HCT116 (cell line): Measurements from ENCODE around the gene ZCCHC10. TPM values are rescaled to one million over a fixed set of nuclear protein-coding genes. Genes with fewer than 3 reads are reported as not detected.

ENCODE experiments used
- ATAC-seq: fragments of 200-7000 bp; cut with Tn5 transposase; 2 replicates; pipeline ENCODE4 v1.9.1; 2020; ENCODE audit warnings: mild to moderate bottlenecking, moderate library complexity
- BruUV-seq: library from RNA; stranded (reverse); fragments of 400-500 nt; replicated peaks from 2 replicates; lab custom pipeline; 2021; lab: Mats Ljungman, UMichigan
- CTCF ChIA-PET: fragments of 300-600 bp; sonication (Branson Sonifier 250); formaldehyde crosslinking; loops from one replicate; lab custom pipeline; 2021; ENCODE audit warnings: antibody characterized with exemption; lab: Charles Lee
- POLR2A ChIA-PET: fragments of 300-600, 350-600 bp; sonication (Branson Sonifier 250); formaldehyde crosslinking; loops from one replicate; lab custom pipeline; 2021; ENCODE audit warnings: antibody characterized with exemption; lab: Charles Lee
- RAD21 ChIA-PET, 2 experiments: fragments of 300-600 bp; sonication (Branson Sonifier 250); formaldehyde crosslinking; loops; one replicate each; lab custom pipeline; 2023; ENCODE audit warnings: low total read pairs in 2 of 2; ENCODE audit not compliant: uncharacterized antibody in 2 of 2, unreplicated experiment in 2 of 2, low non-redundant PET in 1 of 2; lab: Charles Lee
- DNase-seq: peaks from one replicate; pipeline ENCODE4 v3.0.0-alpha.2; 2010; ENCODE audit warnings: low read depth, low spot score
- H2AFZ ChIP-seq: fragments of 200-600 bp; shearing (Covaris generic), sonication (generic); 2 replicates; pipeline ENCODE4 v1.6.1; 2017; ENCODE audit warnings: low read depth, mixed run types, mixed read lengths, antibody characterized with exemption, low read length; ENCODE audit not compliant: poor library complexity, severe bottlenecking
- H3K27ac ChIP-seq: 2 replicates; pipeline ENCODE4 v1.5.1; 2012; ENCODE audit warnings: low read depth, low read length
- H3K27me3 ChIP-seq: fragments of 200-600 bp; sonication (generic); 2 replicates; pipeline ENCODE4 v1.6.1; 2016; ENCODE audit warnings: mixed run types, low read length, mixed read lengths; ENCODE audit not compliant: insufficient read depth
- H3K36me3 ChIP-seq, 2 experiments: fragments of 200-500 bp in 1 of 2; fragments of 200-600 bp in 1 of 2; sonication (Bioruptor generic) in 1 of 2; sonication (generic) in 1 of 2; 2 replicates each; pipeline versions ENCODE4 v1.5.1 to v1.6.1; 2014 to 2016; ENCODE audit warnings: low read length in 2 of 2, inconsistent platforms in 1 of 2, mixed read lengths in 1 of 2, mixed run types in 1 of 2; ENCODE audit not compliant: insufficient read depth in 2 of 2, control insufficient read depth in 1 of 2
- H3K4me1 ChIP-seq, 2 experiments: fragments of 200-600 bp in 1 of 2; sonication (generic) in 1 of 2; 2 replicates each; pipeline versions ENCODE4 v1.5.1 to v1.6.1; 2012 to 2017; ENCODE audit warnings: low read length in 2 of 2, inconsistent platforms in 1 of 2, mild to moderate bottlenecking in 1 of 2, mixed read lengths in 1 of 2, mixed run types in 1 of 2, moderate library complexity in 1 of 2; ENCODE audit not compliant: insufficient read depth in 2 of 2, control insufficient read depth in 1 of 2
- H3K4me2 ChIP-seq: fragments of 200-600 bp; sonication (generic); 2 replicates; pipeline ENCODE4 v1.6.1; 2017; ENCODE audit warnings: mixed run types, low read length, mixed read lengths
- H3K4me3 ChIP-seq, 2 experiments: fragments of 200-600 bp in 1 of 2; sonication (generic) in 1 of 2; replicated peaks in 1 of 2; 2 replicates each; pipeline ENCODE4 v1.5.1; 2011 to 2016; ENCODE audit warnings: low read length in 2 of 2, control low read depth in 1 of 2, low read depth in 1 of 2, mild to moderate bottlenecking in 1 of 2, mixed read lengths in 1 of 2, mixed run types in 1 of 2
- H3K79me2 ChIP-seq: fragments of 200-600 bp; sonication (generic); 2 replicates; pipeline ENCODE4 v1.6.1; 2017; ENCODE audit warnings: mild to moderate bottlenecking, mixed run types, low read length, moderate library complexity, mixed read lengths; ENCODE audit not compliant: insufficient read depth
- H3K9ac ChIP-seq: fragments of 200-600 bp; sonication (generic); 2 replicates; pipeline ENCODE4 v1.6.1; 2016; ENCODE audit warnings: low read length, mixed read lengths
- H3K9me2 ChIP-seq: fragments of 200-600 bp; sonication (generic), shearing (Covaris generic); 2 replicates; pipeline ENCODE4 v1.6.1; 2017; ENCODE audit warnings: mixed run types, mild to moderate bottlenecking, moderate library complexity; ENCODE audit not compliant: insufficient read depth
- H3K9me3 ChIP-seq, 2 experiments: fragments of 200-500 bp in 1 of 2; fragments of 200-600 bp in 1 of 2; sonication (Bioruptor generic) in 1 of 2; sonication (generic) in 1 of 2; 2 replicates each; pipeline ENCODE4 v1.6.1; 2014 to 2017; ENCODE audit warnings: low read length in 2 of 2, mixed read lengths in 2 of 2, inconsistent platforms in 1 of 2, low read depth in 1 of 2, mild to moderate bottlenecking in 1 of 2, mixed run types in 1 of 2, moderate library complexity in 1 of 2; ENCODE audit not compliant: control insufficient read depth in 1 of 2, insufficient read depth in 1 of 2
- H4K20me1 ChIP-seq: fragments of 200-600 bp; sonication (generic), shearing (Covaris generic); 2 replicates; pipeline ENCODE4 v1.6.1; 2017; ENCODE audit warnings: mixed run types, mild to moderate bottlenecking, moderate library complexity; ENCODE audit not compliant: insufficient read depth
- ATF3 ChIP-seq: IDR thresholded peaks from 2 replicates; pipeline ENCODE4 v1.6.1; 2012
- CEBPB ChIP-seq: IDR thresholded peaks from 2 replicates; pipeline ENCODE4 v1.6.1; 2012; ENCODE audit warnings: low read depth
- EGR1 ChIP-seq: IDR thresholded peaks from 2 replicates; pipeline ENCODE4 v1.6.1; 2012; ENCODE audit warnings: low read depth
- ELF1 ChIP-seq: IDR thresholded peaks from 2 replicates; pipeline ENCODE4 v1.6.1; 2012; ENCODE audit warnings: low read depth, borderline replicate concordance
- EZH2 ChIP-seq: fragments of 200-600 bp; sonication (generic); IDR thresholded peaks from 2 replicates; pipeline ENCODE4 v1.6.1; 2017; ENCODE audit warnings: antibody characterized with exemption, mixed run types
- POLR2AphosphoS5 ChIP-seq: IDR thresholded peaks from 2 replicates; pipeline ENCODE4 v1.6.1; 2011; ENCODE audit warnings: mild to moderate bottlenecking, low read depth, low read length, moderate library complexity
- SIN3A ChIP-seq: IDR thresholded peaks from 2 replicates; pipeline ENCODE4 v1.6.1; 2012; ENCODE audit warnings: low read depth
- SRF ChIP-seq: IDR thresholded peaks from 2 replicates; pipeline ENCODE4 v1.6.1; 2012; ENCODE audit warnings: low read depth
- TCF7L2 ChIP-seq: IDR thresholded peaks from 2 replicates; pipeline ENCODE4 v1.7.0; 2011; ENCODE audit warnings: borderline replicate concordance, inconsistent platforms; ENCODE audit not compliant: insufficient read depth, insufficient read length; ENCODE audit errors: extremely low read depth
- YY1 ChIP-seq: IDR thresholded peaks from 2 replicates; pipeline ENCODE4 v1.6.1; 2011; ENCODE audit warnings: low read length, low read depth, moderate library complexity, mild to moderate bottlenecking; ENCODE audit not compliant: insufficient replicate concordance; ENCODE audit errors: extremely low read depth
- ZFX ChIP-seq: fragments of 450-650 bp; IDR thresholded peaks from 2 replicates; pipeline ENCODE4 v1.6.1; 2017
- intact Hi-C: fragments of 100-400 bp; cut with micrococcal nuclease; formaldehyde crosslinking; loops from 2 replicates; pipeline ENCODE4 v1.10.0; 2022
- total RNA-seq: library from RNA; stranded (reverse); gene quantifications from one replicate; pipeline ENCODE4 v1.2.1, GENCODE V29; 2021; ENCODE audit not compliant: unreplicated experiment
- TF ChIP-seq, protein P1 (sequence below): IDR thresholded peaks from 2 replicates; pipeline ENCODE4 v1.6.1; 2012; ENCODE audit warnings: low read depth

ZCCHC10 gene
- total RNA-seq, 1 experiment from 2014 or later, result 19.2 TPM

DNA sequence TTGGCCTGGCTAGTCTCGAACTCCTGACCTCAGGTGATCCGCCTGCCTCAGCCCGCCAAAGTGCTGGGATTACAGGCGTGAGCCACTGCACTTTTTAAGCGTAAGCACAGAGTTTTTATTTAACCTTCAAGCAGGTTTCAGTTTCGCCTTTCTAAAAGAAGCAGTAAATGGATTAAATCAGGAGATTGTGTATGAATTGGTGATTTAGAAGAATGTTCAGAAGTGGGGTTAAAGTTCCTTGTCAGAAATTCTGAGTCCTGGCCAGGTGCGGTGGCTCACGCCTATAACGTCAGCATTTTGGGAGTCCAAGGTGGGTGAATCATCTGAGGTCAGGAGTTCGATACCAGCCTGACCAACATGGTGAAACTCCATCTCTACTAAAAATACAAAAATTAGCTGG lies 37.6 kb upstream of the ZCCHC10 start:
- POLR2A ChIA-PET, result interaction anchor here (1.4 kb wide), 1 partner anchor 12 kb away, joined by 3 read pairs; the partner anchor contains the start of gene HSPA4
- H3K79me2 ChIP-seq, result peaks cover 99% of the 10 kb centered on the region
- H3K27ac ChIP-seq, result 0 out of 2 replicates have a peak overlapping the region, but pooled peaks have one; percentile 5
- H3K9me3 ChIP-seq, result no peaks in the 10 kb centered on the region
- no peak overlapping the region; a peak in 1 of 4 replicates for H3K4me3 ChIP-seq
- BruUV-seq, result no TSS peak
- peaks cover 18% of the 10 kb centered on the region; the same call in 1 of the 2 replicates for H4K20me1 ChIP-seq
- peaks cover 6 to 14% of the 10 kb centered on the region in 2 experiments for H3K36me3 ChIP-seq
- peak; percentile 64; the same call in 1 of the 2 replicates for ATAC-seq
- H3K4me1 ChIP-seq, result peaks cover 10 to 32% of the 10 kb centered on the region in 2 experiments
- intact Hi-C loops, result no loop called here
- H3K9me2 ChIP-seq, result no peaks in the 10 kb centered on the region
- H2AFZ ChIP-seq, result no peak overlapping the region
- RAD21 ChIA-PET, result no interaction called here
- no peak for TF ChIP-seq YY1
- no peak for TF ChIP-seq ATF3
- no peak for TF ChIP-seq EGR1
- no peak for TF ChIP-seq ELF1
- TF ChIP-seq TCF7L2, result no peak
- TF ChIP-seq SRF, result no peak
- no peak for TF ChIP-seq CEBPB
- TF ChIP-seq SIN3A, result no peak
- TF ChIP-seq EZH2, result no peak
- no peak for TF ChIP-seq ZFX
- peak overlapping the region; percentile 38 for H3K4me2 ChIP-seq
- CTCF ChIA-PET, result no interaction called here
- DNase-seq, result no peak
- H3K9ac ChIP-seq, result no peak overlapping the region
- H3K27me3 ChIP-seq, result no peaks in the 10 kb centered on the region

- Histone ChIP-seq H3K27ac (no peak overlapping the region), H3K9ac (no peak overlapping the region), H3K9me3 (no peaks in the 10 kb centered on the region), H3K4me3 (no peak overlapping the region), H3K4me2 (0 out of 2 replicates have a peak overlapping the region, but pooled peaks have one; percentile 38), H4K20me1 (peaks cover 18% of the 10 kb centered on the region; the same call in 1 of the 2 replicates), H3K36me3 (peaks cover under 1 to 8% of the 10 kb centered on the region in 2 experiments; a peak in 3 of 4 replicates), H3K79me2 (peaks cover 99% of the 10 kb centered on the region), H3K4me1 (peaks cover 10 to 32% of the 10 kb centered on the region in 2 experiments), H2AFZ (no peak overlapping the region), H3K9me2 (no peaks in the 10 kb centered on the region), H3K27me3 (no peaks in the 10 kb centered on the region)
- RAD21 ChIA-PET, result no interaction called here
- CTCF ChIA-PET, result no interaction called here
- intact Hi-C loops, result no loop called here
- BruUV-seq, result no TSS peak
- ATAC-seq (no peak), DNase-seq (no peak)
- POLR2A ChIA-PET, result interaction anchor here (1.4 kb wide), 1 partner anchor 11 kb away, joined by 5 read pairs; the partner anchor contains the start of gene HSPA4
- TF ChIP-seq, protein P1, sequence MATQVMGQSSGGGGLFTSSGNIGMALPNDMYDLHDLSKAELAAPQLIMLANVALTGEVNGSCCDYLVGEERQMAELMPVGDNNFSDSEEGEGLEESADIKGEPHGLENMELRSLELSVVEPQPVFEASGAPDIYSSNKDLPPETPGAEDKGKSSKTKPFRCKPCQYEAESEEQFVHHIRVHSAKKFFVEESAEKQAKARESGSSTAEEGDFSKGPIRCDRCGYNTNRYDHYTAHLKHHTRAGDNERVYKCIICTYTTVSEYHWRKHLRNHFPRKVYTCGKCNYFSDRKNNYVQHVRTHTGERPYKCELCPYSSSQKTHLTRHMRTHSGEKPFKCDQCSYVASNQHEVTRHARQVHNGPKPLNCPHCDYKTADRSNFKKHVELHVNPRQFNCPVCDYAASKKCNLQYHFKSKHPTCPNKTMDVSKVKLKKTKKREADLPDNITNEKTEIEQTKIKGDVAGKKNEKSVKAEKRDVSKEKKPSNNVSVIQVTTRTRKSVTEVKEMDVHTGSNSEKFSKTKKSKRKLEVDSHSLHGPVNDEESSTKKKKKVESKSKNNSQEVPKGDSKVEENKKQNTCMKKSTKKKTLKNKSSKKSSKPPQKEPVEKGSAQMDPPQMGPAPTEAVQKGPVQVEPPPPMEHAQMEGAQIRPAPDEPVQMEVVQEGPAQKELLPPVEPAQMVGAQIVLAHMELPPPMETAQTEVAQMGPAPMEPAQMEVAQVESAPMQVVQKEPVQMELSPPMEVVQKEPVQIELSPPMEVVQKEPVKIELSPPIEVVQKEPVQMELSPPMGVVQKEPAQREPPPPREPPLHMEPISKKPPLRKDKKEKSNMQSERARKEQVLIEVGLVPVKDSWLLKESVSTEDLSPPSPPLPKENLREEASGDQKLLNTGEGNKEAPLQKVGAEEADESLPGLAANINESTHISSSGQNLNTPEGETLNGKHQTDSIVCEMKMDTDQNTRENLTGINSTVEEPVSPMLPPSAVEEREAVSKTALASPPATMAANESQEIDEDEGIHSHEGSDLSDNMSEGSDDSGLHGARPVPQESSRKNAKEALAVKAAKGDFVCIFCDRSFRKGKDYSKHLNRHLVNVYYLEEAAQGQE, result no peak
- TF ChIP-seq POLR2AphosphoS5, result no peak
- no peak for TF ChIP-seq EZH2
- no peak for TF ChIP-seq ELF1
Measured at GRCh38 chr5:133062276-133062675, 35.9 kb upstream of the ZCCHC10 start.
